ENCODE data around the gene CRABP2. TPM values are rescaled to one million over a fixed set of nuclear protein-coding genes. Genes with fewer than 3 reads are reported as not detected.

Gene CRABP2
- total and polyA plus RNA-seq, 2 of the 13 experiments (the other 11 are each of a cell fraction or from before 2014, with no cell fraction given), result 0.40 to 0.60 TPM

GRCh38 chr1:156750711-156751450 lies 45.5 kb upstream of the CRABP2 start (continued):
- TF ChIP-seq EP300 (IDR thresholded peaks at IDR 0.05; ENCODE audit: low read depth in 2 of 2, low read length in 2 of 2), result peak in 1 of 2 experiments; percentile 10; a peak in 1 of 4 replicates
- no peak for TF ChIP-seq EP300 (CRISPR knock-in tag; IDR thresholded peaks at IDR 0.05; ENCODE audit: borderline replicate concordance)
- TF ChIP-seq, protein P1, sequence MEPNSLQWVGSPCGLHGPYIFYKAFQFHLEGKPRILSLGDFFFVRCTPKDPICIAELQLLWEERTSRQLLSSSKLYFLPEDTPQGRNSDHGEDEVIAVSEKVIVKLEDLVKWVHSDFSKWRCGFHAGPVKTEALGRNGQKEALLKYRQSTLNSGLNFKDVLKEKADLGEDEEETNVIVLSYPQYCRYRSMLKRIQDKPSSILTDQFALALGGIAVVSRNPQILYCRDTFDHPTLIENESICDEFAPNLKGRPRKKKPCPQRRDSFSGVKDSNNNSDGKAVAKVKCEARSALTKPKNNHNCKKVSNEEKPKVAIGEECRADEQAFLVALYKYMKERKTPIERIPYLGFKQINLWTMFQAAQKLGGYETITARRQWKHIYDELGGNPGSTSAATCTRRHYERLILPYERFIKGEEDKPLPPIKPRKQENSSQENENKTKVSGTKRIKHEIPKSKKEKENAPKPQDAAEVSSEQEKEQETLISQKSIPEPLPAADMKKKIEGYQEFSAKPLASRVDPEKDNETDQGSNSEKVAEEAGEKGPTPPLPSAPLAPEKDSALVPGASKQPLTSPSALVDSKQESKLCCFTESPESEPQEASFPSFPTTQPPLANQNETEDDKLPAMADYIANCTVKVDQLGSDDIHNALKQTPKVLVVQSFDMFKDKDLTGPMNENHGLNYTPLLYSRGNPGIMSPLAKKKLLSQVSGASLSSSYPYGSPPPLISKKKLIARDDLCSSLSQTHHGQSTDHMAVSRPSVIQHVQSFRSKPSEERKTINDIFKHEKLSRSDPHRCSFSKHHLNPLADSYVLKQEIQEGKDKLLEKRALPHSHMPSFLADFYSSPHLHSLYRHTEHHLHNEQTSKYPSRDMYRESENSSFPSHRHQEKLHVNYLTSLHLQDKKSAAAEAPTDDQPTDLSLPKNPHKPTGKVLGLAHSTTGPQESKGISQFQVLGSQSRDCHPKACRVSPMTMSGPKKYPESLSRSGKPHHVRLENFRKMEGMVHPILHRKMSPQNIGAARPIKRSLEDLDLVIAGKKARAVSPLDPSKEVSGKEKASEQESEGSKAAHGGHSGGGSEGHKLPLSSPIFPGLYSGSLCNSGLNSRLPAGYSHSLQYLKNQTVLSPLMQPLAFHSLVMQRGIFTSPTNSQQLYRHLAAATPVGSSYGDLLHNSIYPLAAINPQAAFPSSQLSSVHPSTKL (CRISPR knock-in tag; IDR thresholded peaks at IDR 0.05), result 0 out of 2 replicates have a peak, but pooled peaks have one; percentile 12
- peak; percentile 40; the same call in 1 of the 2 replicates for TF ChIP-seq POLR2AphosphoS5 (IDR thresholded peaks at IDR 0.05; ENCODE audit: low read depth, low read length)
- TF ChIP-seq RBFOX2 (IDR thresholded peaks at IDR 0.05; ENCODE audit: low read depth, low read length), result peak; percentile 64; the same call in 1 of the 2 replicates
- 0 out of 2 replicates have a peak, but pooled peaks have one; percentile 24 for TF ChIP-seq HIVEP1 (CRISPR knock-in tag; IDR thresholded peaks at IDR 0.05)
- peak; percentile 43 for TF ChIP-seq PHF8 (CRISPR knock-in tag; IDR thresholded peaks at IDR 0.05)
- TF ChIP-seq AGO2 (optimal IDR thresholded peaks at IDR 0.05; ENCODE audit: low read depth, low read length), result peak; percentile 70
- no peak for TF ChIP-seq SNRNP70 (IDR thresholded peaks at IDR 0.05; ENCODE audit: low read depth, low read length)
- TF ChIP-seq, protein P2, sequence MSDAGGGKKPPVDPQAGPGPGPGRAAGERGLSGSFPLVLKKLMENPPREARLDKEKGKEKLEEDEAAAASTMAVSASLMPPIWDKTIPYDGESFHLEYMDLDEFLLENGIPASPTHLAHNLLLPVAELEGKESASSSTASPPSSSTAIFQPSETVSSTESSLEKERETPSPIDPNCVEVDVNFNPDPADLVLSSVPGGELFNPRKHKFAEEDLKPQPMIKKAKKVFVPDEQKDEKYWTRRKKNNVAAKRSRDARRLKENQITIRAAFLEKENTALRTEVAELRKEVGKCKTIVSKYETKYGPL (CRISPR knock-in tag; IDR thresholded peaks at IDR 0.05), result peak; percentile 89
- TF ChIP-seq MYC (CRISPR knock-in tag; IDR thresholded peaks at IDR 0.05; ENCODE audit: borderline replicate concordance), result peak; percentile 68; the same call in 1 of the 2 replicates
- no peak for TF ChIP-seq ZNF224 (CRISPR knock-in tag; IDR thresholded peaks at IDR 0.05)
- TF ChIP-seq HOXA9 (CRISPR knock-in tag; IDR thresholded peaks at IDR 0.05; ENCODE audit: borderline replicate concordance), result no peak
- TF ChIP-seq ZNF382 (CRISPR knock-in tag; IDR thresholded peaks at IDR 0.05; ENCODE audit: borderline replicate concordance), result no peak
- TF ChIP-seq AHR (CRISPR knock-in tag; IDR thresholded peaks at IDR 0.05), result 0 out of 2 replicates have a peak, but pooled peaks have one; percentile 47
- TF ChIP-seq TAF15 (IDR thresholded peaks at IDR 0.05; ENCODE audit: low read depth, low read length, poor library complexity, severe bottlenecking), result peak; percentile 37
- TF ChIP-seq, protein P3, sequence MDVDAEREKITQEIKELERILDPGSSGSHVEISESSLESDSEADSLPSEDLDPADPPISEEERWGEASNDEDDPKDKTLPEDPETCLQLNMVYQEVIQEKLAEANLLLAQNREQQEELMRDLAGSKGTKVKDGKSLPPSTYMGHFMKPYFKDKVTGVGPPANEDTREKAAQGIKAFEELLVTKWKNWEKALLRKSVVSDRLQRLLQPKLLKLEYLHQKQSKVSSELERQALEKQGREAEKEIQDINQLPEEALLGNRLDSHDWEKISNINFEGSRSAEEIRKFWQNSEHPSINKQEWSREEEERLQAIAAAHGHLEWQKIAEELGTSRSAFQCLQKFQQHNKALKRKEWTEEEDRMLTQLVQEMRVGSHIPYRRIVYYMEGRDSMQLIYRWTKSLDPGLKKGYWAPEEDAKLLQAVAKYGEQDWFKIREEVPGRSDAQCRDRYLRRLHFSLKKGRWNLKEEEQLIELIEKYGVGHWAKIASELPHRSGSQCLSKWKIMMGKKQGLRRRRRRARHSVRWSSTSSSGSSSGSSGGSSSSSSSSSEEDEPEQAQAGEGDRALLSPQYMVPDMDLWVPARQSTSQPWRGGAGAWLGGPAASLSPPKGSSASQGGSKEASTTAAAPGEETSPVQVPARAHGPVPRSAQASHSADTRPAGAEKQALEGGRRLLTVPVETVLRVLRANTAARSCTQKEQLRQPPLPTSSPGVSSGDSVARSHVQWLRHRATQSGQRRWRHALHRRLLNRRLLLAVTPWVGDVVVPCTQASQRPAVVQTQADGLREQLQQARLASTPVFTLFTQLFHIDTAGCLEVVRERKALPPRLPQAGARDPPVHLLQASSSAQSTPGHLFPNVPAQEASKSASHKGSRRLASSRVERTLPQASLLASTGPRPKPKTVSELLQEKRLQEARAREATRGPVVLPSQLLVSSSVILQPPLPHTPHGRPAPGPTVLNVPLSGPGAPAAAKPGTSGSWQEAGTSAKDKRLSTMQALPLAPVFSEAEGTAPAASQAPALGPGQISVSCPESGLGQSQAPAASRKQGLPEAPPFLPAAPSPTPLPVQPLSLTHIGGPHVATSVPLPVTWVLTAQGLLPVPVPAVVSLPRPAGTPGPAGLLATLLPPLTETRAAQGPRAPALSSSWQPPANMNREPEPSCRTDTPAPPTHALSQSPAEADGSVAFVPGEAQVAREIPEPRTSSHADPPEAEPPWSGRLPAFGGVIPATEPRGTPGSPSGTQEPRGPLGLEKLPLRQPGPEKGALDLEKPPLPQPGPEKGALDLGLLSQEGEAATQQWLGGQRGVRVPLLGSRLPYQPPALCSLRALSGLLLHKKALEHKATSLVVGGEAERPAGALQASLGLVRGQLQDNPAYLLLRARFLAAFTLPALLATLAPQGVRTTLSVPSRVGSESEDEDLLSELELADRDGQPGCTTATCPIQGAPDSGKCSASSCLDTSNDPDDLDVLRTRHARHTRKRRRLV (CRISPR knock-in tag; IDR thresholded peaks at IDR 0.05), result 0 out of 2 replicates have a peak, but pooled peaks have one; percentile 60
- peak; percentile 57; the same call in 1 of the 2 replicates for TF ChIP-seq ZNF20 (CRISPR knock-in tag; IDR thresholded peaks at IDR 0.05)
- no peak for TF ChIP-seq ZNF468 (CRISPR knock-in tag; IDR thresholded peaks at IDR 0.05)
- peak; percentile 42; the same call in 1 of the 2 replicates for TF ChIP-seq ZNF768 (CRISPR knock-in tag; IDR thresholded peaks at IDR 0.05)
